GM19239 (cell line): ENCODE data around the gene FAM170B.

Source experiments
- DNase-seq: peaks from one replicate; pipeline ENCODE4 v3.0.0; 2011; ENCODE audit warnings: low spot score; ENCODE audit not compliant: insufficient read length
- FAIRE-seq: peaks from 2 replicates; lab custom pipeline; 2011; peaks lifted over from hg19 to GRCh38; lab: Jason Lieb, UNC

The FAM170B gene

GRCh38 chr10:49133706-49134248, at the start of gene FAM170B:
Gene FAM170B (minus strand): TSS chr10:49134021. CDS start chr10:49133918, 103 bp downstream.
- FAIRE-seq = no peak
- no peak for DNase-seq

DNA sequence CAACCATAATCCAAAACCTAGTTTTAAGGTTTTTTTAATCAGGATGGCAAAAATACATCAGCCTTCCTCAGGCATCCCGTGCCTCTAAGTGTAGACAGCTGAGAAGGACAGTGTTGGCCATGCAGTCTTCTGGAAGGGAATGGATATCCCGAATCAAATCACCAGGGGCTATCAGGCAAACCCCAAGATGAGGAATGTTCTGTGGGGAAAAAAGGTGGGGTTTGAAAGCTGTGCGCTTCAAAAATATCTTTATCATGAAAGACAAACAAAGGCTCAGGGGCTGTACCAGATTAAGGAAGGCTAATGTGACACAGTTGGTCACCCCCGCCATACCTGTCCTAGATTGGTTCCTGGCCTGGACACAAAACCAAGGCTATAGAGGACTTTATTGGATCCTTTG, 49.0 kb upstream of the FAM170B start:
- no peak for DNase-seq

GRCh38 chr10:49180444-49180860, 46.6 kb upstream of the FAM170B start:
- peak; percentile 93 for FAIRE-seq
- no peak for DNase-seq

More for the DNA sequence above, 49.0 kb upstream of the FAM170B start:
- peak; percentile 51 for FAIRE-seq

GRCh38 chr10:49179699-49180443, 46.0 kb upstream of the FAM170B start:
- DNase-seq (no peak), FAIRE-seq (no peak)

- DNase-seq (no peak), FAIRE-seq (peak; percentile 39)
Observed at GRCh38 chr10:49178489-49179471, 45.0 kb upstream of the FAM170B start.

DNA sequence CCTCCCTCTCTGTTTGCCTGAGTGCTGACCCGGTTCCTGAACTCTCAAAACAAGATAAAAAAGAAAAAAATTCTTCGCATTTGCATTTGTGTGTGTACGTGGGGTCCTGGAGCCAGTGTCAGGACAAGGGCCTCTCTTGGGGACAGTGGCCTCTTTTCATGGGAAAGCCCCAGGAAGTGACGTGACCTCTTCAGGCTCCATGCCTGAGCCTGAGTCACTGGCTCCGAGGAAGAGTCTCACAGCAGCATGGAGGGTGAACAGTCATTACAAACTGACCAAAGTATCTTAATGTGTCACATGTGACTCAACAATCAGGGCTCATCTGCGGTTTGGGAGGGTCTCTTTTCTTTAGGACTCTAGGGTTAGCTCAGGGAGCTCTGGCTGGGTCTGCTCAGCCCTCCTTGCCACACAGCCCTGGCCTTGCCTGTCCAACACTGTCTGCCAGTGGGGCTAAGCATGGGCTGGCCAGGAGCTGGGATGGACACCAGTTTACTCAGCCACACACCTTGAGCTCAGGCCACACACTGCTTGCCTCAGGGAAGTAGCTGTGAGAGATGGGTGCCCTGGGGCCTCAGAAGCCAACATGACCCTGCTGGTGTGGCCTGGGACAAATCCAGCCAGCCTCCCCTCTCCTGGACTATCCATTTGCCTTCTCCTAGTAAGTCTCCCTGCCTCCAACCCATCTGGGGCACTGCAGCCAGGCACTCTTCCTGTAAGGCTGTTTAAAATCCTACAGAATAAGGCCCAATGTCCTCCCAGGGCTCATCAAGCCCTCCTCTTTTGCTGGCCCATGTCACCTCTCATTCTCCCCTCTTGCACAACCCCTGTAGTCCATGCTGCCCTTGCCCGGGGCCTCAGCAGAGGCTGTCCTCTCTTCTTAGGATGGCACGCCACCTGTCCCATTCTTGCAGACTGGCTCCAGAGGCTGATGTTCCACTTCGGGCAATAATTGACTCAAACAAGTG, 43.9 kb upstream of the FAM170B start:
- peak; percentile 50 for DNase-seq
- FAIRE-seq = peak; percentile 98

GRCh38 chr10:49176310-49177268, 42.8 kb upstream of the FAM170B start:
- FAIRE-seq (no peak), DNase-seq (no peak)

DNA sequence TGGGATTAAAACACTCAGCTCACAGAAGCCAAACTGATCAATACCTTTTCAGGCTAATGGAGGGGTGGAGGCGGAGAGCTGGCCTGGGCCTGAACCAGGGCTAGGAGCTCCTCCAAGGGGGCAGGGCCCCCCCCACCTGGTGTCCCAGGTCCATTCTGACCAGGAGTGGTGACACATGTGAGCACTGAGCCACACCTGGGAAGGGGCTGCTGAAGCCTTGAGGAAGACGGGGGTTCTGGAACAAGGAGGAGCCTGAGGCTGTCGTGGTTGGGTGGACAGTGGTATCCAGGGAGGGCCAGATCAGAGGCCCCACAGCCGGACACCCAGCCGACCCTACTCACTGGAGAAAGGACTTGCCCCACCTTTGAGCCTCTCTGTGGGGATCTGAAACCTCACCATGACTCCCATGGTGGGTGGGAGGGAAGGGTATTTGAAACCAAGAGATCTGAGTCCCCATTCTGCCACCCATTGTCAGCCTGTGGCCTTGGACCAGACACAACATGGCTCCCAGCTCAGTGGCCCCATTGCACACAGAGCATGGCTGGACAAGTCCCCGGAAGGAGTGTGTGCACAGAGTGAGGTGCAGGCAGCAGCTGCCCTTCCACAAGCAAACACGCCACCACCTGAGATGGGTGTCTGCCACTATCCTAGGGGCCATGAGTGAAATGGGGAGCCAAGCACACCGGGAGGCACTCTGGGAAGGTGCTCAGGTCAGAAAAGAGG, 41.9 kb upstream of the FAM170B start:
- no peak for DNase-seq
- no peak for FAIRE-seq

- FAIRE-seq = no peak
- DNase-seq = no peak
Observed at GRCh38 chr10:49174926-49175500, 41.2 kb upstream of the FAM170B start.

GRCh38 chr10:49174261-49174925, 40.6 kb upstream of the FAM170B start:
- no peak for DNase-seq
- peak; percentile 72 for FAIRE-seq

- no peak for FAIRE-seq
Observed at GRCh38 chr10:49173853-49174252, 40.0 kb upstream of the FAM170B start.

DNA sequence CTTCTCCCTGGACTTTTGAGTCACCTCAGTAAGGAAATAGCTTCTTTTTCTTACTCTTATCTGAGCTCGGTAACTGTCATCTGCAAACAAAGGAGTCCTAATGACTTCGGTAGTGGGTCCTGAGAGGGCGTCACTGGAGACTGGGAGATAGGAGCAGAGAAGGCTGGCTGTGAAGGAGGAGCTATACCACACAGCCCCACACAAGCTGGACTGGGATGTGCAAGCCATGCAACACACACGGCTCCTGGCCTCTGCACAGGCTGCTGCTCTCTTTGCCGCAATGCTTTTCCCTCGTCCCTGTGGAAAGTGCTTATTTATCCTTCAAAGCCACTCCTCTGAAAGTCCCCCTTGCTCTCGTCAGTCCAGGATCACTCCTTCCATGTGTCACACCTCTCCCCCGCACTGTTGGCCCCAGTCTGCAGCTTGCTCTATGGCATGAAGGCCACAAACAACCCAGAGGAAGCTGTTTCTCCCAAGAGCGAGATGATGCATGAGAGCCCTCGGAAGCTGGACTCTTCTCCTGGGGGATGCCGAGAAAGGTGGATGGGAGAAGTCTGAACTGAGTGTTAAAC, 39.5 kb upstream of the FAM170B start:
- no peak for FAIRE-seq
- DNase-seq = no peak

More at GRCh38 chr10:49173853-49174252, 40.0 kb upstream of the FAM170B start:
- no peak for DNase-seq

DNA sequence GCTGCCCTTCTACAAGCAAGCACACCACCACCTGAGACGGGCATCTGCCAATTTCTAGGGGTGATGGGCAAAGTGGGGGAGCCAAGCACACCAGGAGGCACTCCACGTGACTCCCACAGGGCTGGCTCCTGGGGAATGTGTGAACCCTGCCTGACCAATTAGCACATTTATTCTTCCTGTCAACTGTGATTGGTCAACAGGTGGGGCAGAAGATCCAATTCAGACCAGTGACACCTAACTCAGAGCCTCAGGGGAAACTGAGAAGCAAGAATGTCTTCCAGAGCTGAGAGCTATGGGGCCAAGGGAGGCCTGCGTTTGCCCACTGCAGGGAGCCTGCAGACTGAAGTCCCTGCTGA, 38.9 kb upstream of the FAM170B start:
- FAIRE-seq = peak; percentile 4
- no peak for DNase-seq

DNA sequence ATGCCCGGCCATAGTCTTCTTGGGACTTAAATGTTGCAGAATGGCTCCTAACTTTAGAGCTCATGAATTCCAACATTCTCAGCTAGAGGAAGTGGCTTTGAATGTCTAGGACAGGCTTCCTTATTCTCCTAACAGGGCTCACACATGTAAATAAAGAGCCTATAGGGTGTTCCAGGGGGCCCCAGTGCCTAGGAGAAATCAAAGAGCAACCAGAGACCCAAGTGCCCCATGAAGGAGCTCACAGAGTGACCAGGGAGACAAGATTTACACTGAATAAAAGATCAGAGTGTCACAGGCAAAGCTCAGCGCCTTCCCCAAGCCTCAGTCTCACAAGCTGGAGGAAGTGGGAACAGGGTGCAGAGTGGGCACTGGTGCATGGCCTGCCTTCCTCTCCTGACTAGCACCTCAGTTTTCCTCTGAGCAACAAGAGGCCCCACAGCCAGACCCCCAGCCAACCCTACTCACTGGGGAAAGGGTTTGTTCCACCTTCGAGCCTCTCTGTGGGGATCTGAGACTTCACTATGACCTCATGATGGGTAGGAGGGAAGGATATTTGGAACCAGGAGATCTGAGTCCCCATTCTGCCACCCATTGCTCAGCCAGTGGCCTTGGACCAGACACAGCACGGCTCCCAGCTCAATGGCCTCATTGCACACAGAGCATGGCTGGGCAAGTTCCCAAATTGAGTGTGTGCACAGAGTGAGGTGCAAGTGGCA, 38.4 kb upstream of the FAM170B start:
- peak; percentile 83 for FAIRE-seq

DNA sequence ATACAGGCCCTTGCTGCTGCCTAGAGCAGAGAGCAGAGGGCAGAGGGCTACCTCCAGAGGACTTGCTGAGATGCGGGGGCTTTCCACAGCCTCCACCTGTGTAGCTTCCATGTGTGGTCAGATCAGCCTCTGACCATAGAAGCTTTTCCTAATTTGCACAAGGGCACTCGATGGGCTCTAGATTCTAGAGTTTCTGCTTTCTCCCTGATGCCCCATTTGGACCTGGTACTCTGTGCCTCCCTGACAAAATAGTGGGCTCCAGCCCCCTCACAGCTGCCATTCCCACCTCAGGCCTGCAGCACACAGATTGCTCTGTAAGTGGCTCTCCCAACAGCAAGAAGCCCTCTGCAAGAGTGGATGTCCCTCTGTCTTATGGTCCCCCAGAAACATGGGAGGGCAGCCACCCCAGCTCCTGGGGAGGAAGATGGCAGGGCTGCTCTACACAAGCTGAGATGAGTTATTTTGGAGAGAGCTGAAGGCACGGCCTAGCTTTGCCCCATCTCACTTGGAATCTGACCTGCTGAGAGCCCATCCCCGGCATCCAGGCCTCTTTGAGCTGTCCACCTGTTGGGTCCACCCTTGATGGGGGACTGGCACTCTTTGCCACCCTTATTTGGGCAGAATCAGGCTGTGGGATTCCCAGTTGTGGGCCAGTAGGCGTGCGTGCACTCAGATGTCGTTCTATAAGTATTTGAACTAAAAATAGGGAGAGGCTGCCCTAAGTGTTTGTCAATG, 37.7 kb upstream of the FAM170B start:
- FAIRE-seq = no peak
- DNase-seq = no peak

More for the DNA sequence above, 38.4 kb upstream of the FAM170B start:
- no peak for DNase-seq
